ENCODE results near the gene LCE2A. TPM values are rescaled to one million over a fixed set of nuclear protein-coding genes. Genes with fewer than 3 reads are reported as not detected.
"Not testable (repeated sequence)": the region's sequence is repeated elsewhere in the genome, so short reads cannot be mapped to it uniquely, and the experiment has no call there.

The LCE2A gene
- total RNA-seq, 2 experiments from 2014 or later: not detected

- Histone ChIP-seq H4K20me1 (ENCODE audit: insufficient read depth, low read length) (no peaks in the 10 kb centered on the region), H3K9me2 (ENCODE audit: insufficient read depth, low read length) (no peaks in the 10 kb centered on the region), H3K27ac (ENCODE audit: low read depth, low read length, poor library complexity, severe bottlenecking) (no peak overlapping the region), H2AFZ (ENCODE audit: low read length) (no peak overlapping the region), H3K36me3 (ENCODE audit: insufficient read depth, low read length) (no peaks in the 10 kb centered on the region), H3K79me2 (ENCODE audit: insufficient read depth, low read depth, low read length) (no peaks in the 10 kb centered on the region), H3K4me1 (ENCODE audit: insufficient read depth, low read length, poor library complexity, severe bottlenecking) (no peaks in the 10 kb centered on the region), H3K4me3 (ENCODE audit: low read depth, low read length, poor library complexity, severe bottlenecking) (no peak overlapping the region), H3K9me3 (ENCODE audit: low read length) (no peaks in the 10 kb centered on the region), H3K4me2 (ENCODE audit: low read length) (no peak overlapping the region)
- no peak for DNase-seq (ENCODE audit: low spot score)
- intact Hi-C loops (cut with micrococcal nuclease; ENCODE audit: unreplicated experiment): no loop called here
- ChIA-PET CTCF (ENCODE audit: unreplicated experiment) (no interaction called here), POLR2A (interaction anchor here (0.6 kb wide), 1 partner anchor 120 kb away, joined by 3 read pairs; no protein-coding TSS in a partner anchor)
- no TSS peak for BruUV-seq (replicated peaks)
- TF ChIP-seq CTCF (conservative IDR thresholded peaks at IDR 0.05; ENCODE audit: low read length) (no peak), EZH2phosphoT487 (IDR thresholded peaks at IDR 0.05; ENCODE audit: borderline replicate concordance, low read depth, low read length) (no peak)
Observed at GRCh38 chr1:152667648-152668047, 30.5 kb upstream of the LCE2A start.

GRCh38 chr1:152673016-152673415 is 25.1 kb upstream of the LCE2A start:
- no peaks in the 10 kb centered on the region for H3K4me1 ChIP-seq (ENCODE audit: insufficient read depth, low read length, poor library complexity, severe bottlenecking)
- POLR2A ChIA-PET: no interaction called here
- no peaks in the 10 kb centered on the region for H3K9me3 ChIP-seq (ENCODE audit: low read length)
- no peaks in the 10 kb centered on the region for H3K79me2 ChIP-seq (ENCODE audit: insufficient read depth, low read depth, low read length)
- H3K27ac ChIP-seq (ENCODE audit: low read depth, low read length, poor library complexity, severe bottlenecking): no peak overlapping the region
- intact Hi-C loops (cut with micrococcal nuclease; ENCODE audit: unreplicated experiment): no loop called here
- BruUV-seq (replicated peaks): no TSS peak
- DNase-seq (ENCODE audit: low spot score): no peak
- no peaks in the 10 kb centered on the region for H3K36me3 ChIP-seq (ENCODE audit: insufficient read depth, low read length)
- TF ChIP-seq EZH2phosphoT487 (IDR thresholded peaks at IDR 0.05; ENCODE audit: borderline replicate concordance, low read depth, low read length) (no peak), CTCF (conservative IDR thresholded peaks at IDR 0.05; ENCODE audit: low read length) (no peak)
- H2AFZ ChIP-seq (ENCODE audit: low read length): no peak overlapping the region
- H3K9me2 ChIP-seq (ENCODE audit: insufficient read depth, low read length): no peaks in the 10 kb centered on the region
- CTCF ChIA-PET (ENCODE audit: unreplicated experiment): no interaction called here
- H4K20me1 ChIP-seq (ENCODE audit: insufficient read depth, low read length): no peaks in the 10 kb centered on the region
- no peak overlapping the region for H3K4me2 ChIP-seq (ENCODE audit: low read length)
- no peak overlapping the region for H3K4me3 ChIP-seq (ENCODE audit: low read depth, low read length, poor library complexity, severe bottlenecking)

- CTCF ChIA-PET (ENCODE audit: unreplicated experiment); intact Hi-C loops (cut with micrococcal nuclease; ENCODE audit: unreplicated experiment); DNase-seq (ENCODE audit: low spot score); BruUV-seq (replicated peaks); H3K36me3 ChIP-seq (ENCODE audit: insufficient read depth, low read length); H3K4me1 ChIP-seq (ENCODE audit: insufficient read depth, low read length, poor library complexity, severe bottlenecking); H3K4me2 ChIP-seq (ENCODE audit: low read length); H3K9me3 ChIP-seq (ENCODE audit: low read length); POLR2A ChIA-PET; H4K20me1 ChIP-seq (ENCODE audit: insufficient read depth, low read length); H3K9me2 ChIP-seq (ENCODE audit: insufficient read depth, low read length); H3K27ac ChIP-seq (ENCODE audit: low read depth, low read length, poor library complexity, severe bottlenecking); H3K4me3 ChIP-seq (ENCODE audit: low read depth, low read length, poor library complexity, severe bottlenecking); H3K79me2 ChIP-seq (ENCODE audit: insufficient read depth, low read depth, low read length); H2AFZ ChIP-seq (ENCODE audit: low read length): not testable (repeated sequence)
Observed at GRCh38 chr1:152674983-152675382, 23.2 kb upstream of the LCE2A start, which contains the start of gene LCE2C. LCE2C (plus strand) TSS chr1:152675279; CDS start chr1:152676016, 737 bp downstream.

Data from OCI-LY7 (cell line).